Vagina (tissue), 2 donors: ENCODE results near the gene YWHAE.

Source experiments
- POLR2A ChIP-seq, 2 donors: fragments of 450-650 bp; IDR thresholded peaks; one replicate each; pipeline ENCODE4 v1.6.1; 2017; ENCODE audit warnings: antibody characterized with exemption in 2 of 2, mild to moderate bottlenecking in 2 of 2, moderate library complexity in 2 of 2
- POLR2AphosphoS5 ChIP-seq, 2 donors: sonication (generic); formaldehyde crosslinking; IDR thresholded peaks; one replicate each; pipeline ENCODE4 v1.9.0; 2017; ENCODE audit warnings: antibody characterized with exemption in 2 of 2, mild to moderate bottlenecking in 2 of 2, low read depth in 1 of 2; ENCODE audit not compliant: insufficient read depth in 1 of 2
- TF ChIP-seq, protein P1 (sequence below), 3 experiments: fragments of 450-650 bp in 2 of 3; fragments of 200-600 bp in 1 of 3; sonication (generic) in 1 of 3; IDR thresholded peaks; one replicate each; pipeline ENCODE4 v1.5.1; 2017 to 2019; ENCODE audit warnings: antibody characterized with exemption in 3 of 3, mild to moderate bottlenecking in 2 of 3, moderate library complexity in 2 of 3

DNA sequence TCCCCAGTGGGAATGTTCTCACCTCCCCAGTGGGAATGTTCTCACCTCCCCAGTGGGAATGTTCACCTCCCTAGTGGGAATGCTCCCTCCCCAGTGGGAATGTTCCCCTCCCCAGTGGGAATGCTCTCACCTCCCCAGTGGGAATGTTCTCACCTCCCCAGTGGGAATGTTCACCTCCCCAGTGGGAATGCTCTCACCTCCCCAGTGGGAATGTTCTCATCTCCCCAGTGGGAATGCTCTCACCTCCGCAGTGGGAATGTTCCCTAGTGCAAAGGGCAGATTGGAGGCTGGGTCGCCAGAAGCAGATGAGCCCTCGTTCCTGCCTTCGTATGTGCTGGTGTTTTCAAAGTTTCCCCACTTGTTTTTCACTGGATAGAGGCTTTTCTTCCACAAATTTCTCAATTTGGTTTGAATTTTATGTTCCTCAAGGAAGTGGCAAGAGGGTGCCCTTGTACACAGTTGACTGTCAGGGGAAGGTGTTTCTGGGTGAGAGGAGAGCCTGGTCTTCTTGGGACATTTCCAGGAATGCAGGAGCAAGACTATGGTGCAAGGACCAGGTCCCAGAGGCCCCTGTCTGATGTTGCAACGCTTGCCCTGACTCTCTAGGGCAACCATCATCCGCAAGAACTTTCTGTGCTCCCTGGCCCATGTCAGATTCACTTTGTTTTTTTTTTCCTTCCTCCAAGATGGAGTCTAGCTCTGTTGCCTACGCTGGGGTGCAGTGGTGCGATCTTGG, 86.6 kb downstream of the YWHAE start:
- TF ChIP-seq POLR2A (IDR thresholded peaks at IDR 0.05), result no peak
- TF ChIP-seq, protein P1, sequence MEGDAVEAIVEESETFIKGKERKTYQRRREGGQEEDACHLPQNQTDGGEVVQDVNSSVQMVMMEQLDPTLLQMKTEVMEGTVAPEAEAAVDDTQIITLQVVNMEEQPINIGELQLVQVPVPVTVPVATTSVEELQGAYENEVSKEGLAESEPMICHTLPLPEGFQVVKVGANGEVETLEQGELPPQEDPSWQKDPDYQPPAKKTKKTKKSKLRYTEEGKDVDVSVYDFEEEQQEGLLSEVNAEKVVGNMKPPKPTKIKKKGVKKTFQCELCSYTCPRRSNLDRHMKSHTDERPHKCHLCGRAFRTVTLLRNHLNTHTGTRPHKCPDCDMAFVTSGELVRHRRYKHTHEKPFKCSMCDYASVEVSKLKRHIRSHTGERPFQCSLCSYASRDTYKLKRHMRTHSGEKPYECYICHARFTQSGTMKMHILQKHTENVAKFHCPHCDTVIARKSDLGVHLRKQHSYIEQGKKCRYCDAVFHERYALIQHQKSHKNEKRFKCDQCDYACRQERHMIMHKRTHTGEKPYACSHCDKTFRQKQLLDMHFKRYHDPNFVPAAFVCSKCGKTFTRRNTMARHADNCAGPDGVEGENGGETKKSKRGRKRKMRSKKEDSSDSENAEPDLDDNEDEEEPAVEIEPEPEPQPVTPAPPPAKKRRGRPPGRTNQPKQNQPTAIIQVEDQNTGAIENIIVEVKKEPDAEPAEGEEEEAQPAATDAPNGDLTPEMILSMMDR (IDR thresholded peaks at IDR 0.05), result no peak
- TF ChIP-seq POLR2AphosphoS5 (IDR thresholded peaks at IDR 0.05; ENCODE audit: insufficient read depth in 1 of 2, low read depth in 1 of 2), result no peak
